GM19397 (cell line): ENCODE results near the gene CELA3B.
"Not testable (repeated sequence)": the region's sequence is repeated elsewhere in the genome, so short reads cannot be mapped to it uniquely, and the experiment has no call there.

Experiments used
- ATAC-seq: cut with Tn5 transposase; IDR thresholded peaks from one replicate; pipeline ENCODE4 v1.9.1; 2021; ENCODE audit warnings: mild to moderate bottlenecking, moderate library complexity; ENCODE audit not compliant: unreplicated experiment

CELA3B gene

GRCh38 chr1:21976703-21977239 lies at the start of gene CELA3B:
Gene CELA3B (plus strand): TSS chr1:21977022. CDS start chr1:21977040, 18 bp downstream.
- ATAC-seq, result not testable (repeated sequence)

- no peak for ATAC-seq
Measured at GRCh38 chr1:21927533-21928237, 49.1 kb upstream of the CELA3B start.

- no peak for ATAC-seq
Measured at GRCh38 chr1:21930080-21930571, 46.7 kb upstream of the CELA3B start.

- no peak for ATAC-seq
Measured at GRCh38 chr1:21930629-21931170, 46.1 kb upstream of the CELA3B start.

- ATAC-seq, result no peak
Measured at GRCh38 chr1:21931171-21932093, 45.4 kb upstream of the CELA3B start.

- ATAC-seq, result no peak
Measured at GRCh38 chr1:21932127-21932526, 44.7 kb upstream of the CELA3B start.

- no peak for ATAC-seq
Measured at GRCh38 chr1:21933397-21934248, 43.2 kb upstream of the CELA3B start.

- no peak for ATAC-seq
Measured at GRCh38 chr1:21935393-21935804, 41.4 kb upstream of the CELA3B start.

- no peak for ATAC-seq
Measured at GRCh38 chr1:21935891-21936365, 40.9 kb upstream of the CELA3B start.

- ATAC-seq, result peak; percentile 20
Measured at GRCh38 chr1:21936366-21937031, 40.3 kb upstream of the CELA3B start.

GRCh38 chr1:21937034-21937371 lies 39.8 kb upstream of the CELA3B start, which contains the start of gene HSPG2:
Gene HSPG2 (minus strand): TSS chr1:21937310. CDS start chr1:21937217, 93 bp downstream.
- no peak for ATAC-seq

- peak; percentile 80 for ATAC-seq
Measured at GRCh38 chr1:21937372-21938121, 39.3 kb upstream of the CELA3B start.

- ATAC-seq, result no peak
Measured at GRCh38 chr1:21938732-21939538, 37.9 kb upstream of the CELA3B start.

GRCh38 chr1:21939650-21940374 lies 37.0 kb upstream of the CELA3B start:
- ATAC-seq, result no peak

- ATAC-seq, result no peak
Measured at GRCh38 chr1:21940492-21940891, 36.3 kb upstream of the CELA3B start.

GRCh38 chr1:21941370-21941769 lies 35.5 kb upstream of the CELA3B start:
- no peak for ATAC-seq

- ATAC-seq, result no peak
Measured at GRCh38 chr1:21942464-21942863, 34.4 kb upstream of the CELA3B start.
